T-cell (primary cell): ENCODE data around the gene GUCD1. TPM values are rescaled to one million over a fixed set of nuclear protein-coding genes. Genes with fewer than 3 reads are reported as not detected.
A peak's percentile ranks its signal among the peaks of the same experiment; 100 is the strongest.

ENCODE experiments used
- ATAC-seq, 4 experiments: fragments of 200-7000 bp in 3 of 4; fragments of 150-1000 bp in 1 of 4; cut with Tn5 transposase; replicated peaks in 1 of 4; 1 replicate in 3 of 4; 2 replicates in 1 of 4; pipeline ENCODE4 v1.10.0; 2021; ENCODE audit warnings: moderate library complexity in 3 of 4, mild to moderate bottlenecking in 2 of 4, moderate number of reproducible peaks in 1 of 4
- CTCF ChIA-PET, 2 donors: fragments of 300-600 bp; sonication (Branson Sonifier 250); formaldehyde crosslinking; loops; one replicate each; lab custom pipeline; 2022; ENCODE audit warnings: antibody characterized with exemption in 2 of 2; lab: Charles Lee
- POLR2A ChIA-PET, 2 donors: fragments of 300-600 bp; sonication (Branson Sonifier 250); formaldehyde crosslinking; loops; one replicate each; lab custom pipeline; 2022; ENCODE audit warnings: antibody characterized with exemption in 2 of 2; lab: Charles Lee
- DNase-seq, 35 experiments: peaks; one replicate each; pipeline versions ENCODE4 v3.0.0 to v3.0.0-alpha.2; 2013 to 2023
- H3K27ac ChIP-seq: one replicate; pipeline ENCODE4 v1.5.1; 2013; ENCODE audit warnings: low read length
- H3K27me3 ChIP-seq, 2 experiments: replicated peaks in 1 of 2; 1 replicate in 1 of 2; 2 replicates in 1 of 2; pipeline versions ENCODE4 v1.6.1 to v1.7.0; 2013; ENCODE audit warnings: low read length in 1 of 2, mixed read lengths in 1 of 2; ENCODE audit not compliant: control insufficient read depth in 2 of 2, insufficient read depth in 2 of 2; ENCODE audit errors: extremely low read depth in 1 of 2
- H3K36me3 ChIP-seq, 2 donors: 1 replicate in 1 of 2; 2 replicates in 1 of 2; pipeline versions ENCODE4 v1.6.1 to v1.7.0; 2013; ENCODE audit warnings: low read length in 1 of 2; ENCODE audit not compliant: control insufficient read depth in 2 of 2, insufficient read depth in 1 of 2; ENCODE audit errors: extremely low read depth in 1 of 2
- H3K4me1 ChIP-seq, 2 experiments: 1 replicate in 1 of 2; 2 replicates in 1 of 2; pipeline versions ENCODE4 v1.6.1 to v1.7.0; 2013; ENCODE audit warnings: low read length in 2 of 2, mixed read lengths in 1 of 2; ENCODE audit not compliant: insufficient read depth in 2 of 2, control insufficient read depth in 1 of 2; ENCODE audit errors: extremely low read depth in 1 of 2
- H3K4me3 ChIP-seq, 2 donors: 1 replicate in 1 of 2; 2 replicates in 1 of 2; pipeline versions ENCODE4 v1.5.1 to v1.7.0; 2013; ENCODE audit warnings: mild to moderate bottlenecking in 2 of 2, low read length in 1 of 2, moderate library complexity in 1 of 2; ENCODE audit not compliant: control insufficient read depth in 1 of 2; ENCODE audit errors: extremely low read depth in 1 of 2
- H3K9me3 ChIP-seq: 2 replicates; pipeline ENCODE4 v1.7.0; 2013
- H3K27ac Mint-ChIP-seq, 2 donors: one replicate each; pipeline ENCODE4 v1.8.0; 2020 to 2021; ENCODE audit warnings: mild to moderate bottlenecking in 2 of 2, mixed read lengths in 2 of 2
- H3K27me3 Mint-ChIP-seq, 2 donors: one replicate each; pipeline ENCODE4 v1.8.0; 2021 to 2022; ENCODE audit warnings: mixed read lengths in 2 of 2
- H3K36me3 Mint-ChIP-seq: one replicate; pipeline ENCODE4 v1.8.0; 2021; ENCODE audit warnings: mixed read lengths
- H3K4me1 Mint-ChIP-seq, 3 donors: one replicate each; pipeline ENCODE4 v1.8.0; 2020 to 2022; ENCODE audit warnings: mixed read lengths in 3 of 3, mild to moderate bottlenecking in 1 of 3
- H3K4me3 Mint-ChIP-seq, 3 donors: one replicate each; pipeline ENCODE4 v1.8.0; 2020 to 2022; ENCODE audit warnings: mild to moderate bottlenecking in 3 of 3, mixed read lengths in 3 of 3, moderate library complexity in 3 of 3
- H3K9me3 Mint-ChIP-seq, 3 donors: one replicate each; pipeline ENCODE4 v1.8.0; 2020 to 2022; ENCODE audit warnings: mixed read lengths in 3 of 3
- WGBS: methylation state at CpG from one replicate; pipeline ENCODE4 v1.1.5; 2013; ENCODE audit warnings: missing lambda C conversion rate; ENCODE audit not compliant: insufficient coverage; 5-methylcytosine and 5-hydroxymethylcytosine counted together
- total RNA-seq, 35 experiments: library from RNA in 6 of 35; stranded (reverse) in 6 of 35; fragments of 120-200 nt in 1 of 35; gene quantifications; one replicate each; pipeline versions ENCODE4 v1.2.1 to v1.2.4 and lab custom pipeline; 2013 to 2026

The GUCD1 gene
- total RNA-seq, 5 donors from 2014 or later (not counting 1 experiment from before 2014, with no cell fraction given), result 51.2 to 81.8 (median 73.0) TPM

DNA sequence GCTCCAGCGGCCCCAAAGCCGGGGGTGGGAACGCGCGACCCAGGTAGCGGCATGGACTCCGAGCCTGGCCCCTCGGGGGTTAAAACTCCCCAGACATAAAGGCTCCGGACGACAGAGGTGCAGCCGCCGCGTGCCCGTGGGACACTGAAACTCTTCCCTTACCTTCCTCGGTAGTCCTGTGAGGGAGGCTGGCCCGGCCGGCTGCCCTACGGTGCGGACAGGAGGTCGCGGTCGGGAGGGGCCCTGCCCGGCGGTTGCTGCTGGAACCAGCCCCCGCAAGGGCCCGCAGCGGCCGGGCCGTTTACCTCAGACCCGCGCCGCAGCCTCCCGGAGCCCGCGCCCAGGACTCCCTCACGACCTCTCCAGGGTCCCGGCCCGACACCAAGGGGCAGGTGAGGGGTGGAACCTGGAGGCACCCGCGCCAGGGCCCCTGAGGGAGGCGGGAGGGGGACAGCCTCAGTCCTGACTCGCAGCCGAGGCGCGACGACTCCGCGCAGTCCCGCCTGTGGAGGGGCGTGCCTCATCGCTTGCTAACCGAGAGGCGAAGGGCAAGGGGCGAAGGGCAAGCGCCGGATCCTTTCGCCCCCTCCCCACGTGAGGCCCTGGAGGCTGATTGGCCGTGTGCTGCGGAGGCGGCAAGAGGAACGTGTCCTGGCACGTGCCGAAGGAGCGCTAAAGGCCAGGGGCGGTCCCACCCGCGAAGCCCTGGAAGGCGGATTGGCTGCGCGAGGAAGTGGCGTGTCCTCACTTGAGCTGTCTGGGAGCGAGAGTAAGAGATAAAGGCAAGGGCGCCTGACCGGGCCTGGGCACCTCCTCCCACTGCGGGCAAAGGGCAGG, 60.2 kb downstream of the GUCD1 start, which contains the start of gene UPB1:
UPB1 (plus strand) TSS at position 805 of the 837 bp plus-strand sequence. CDS start 72 bp downstream, outside the sequence.
- no peak for ATAC-seq
- Mint-ChIP-seq H3K27me3 (peaks cover 6 to 30% of the 10 kb centered on the region in 2 donors), H3K4me1 (peaks cover 12 to 14% (median 13%) of the 10 kb centered on the region in 3 donors), H3K4me3 (no peak within 1 kb of the TSS), H3K36me3 (no peaks in the 10 kb centered on the region), H3K27ac (no peak within 1 kb of the TSS), H3K9me3 (no peaks in the 10 kb centered on the region)
- no peaks in the 10 kb centered on the region for H3K36me3 ChIP-seq
- no peak within 1 kb of the TSS for H3K27ac ChIP-seq
- no peaks in the 10 kb centered on the region for H3K9me3 ChIP-seq
- peaks cover 4 to 26% of the 10 kb centered on the region in 2 experiments for H3K27me3 ChIP-seq
- H3K4me1 ChIP-seq, result peaks cover 0 to 5% of the 10 kb centered on the region in 2 experiments
- DNase-seq, result no peak
- peak within 1 kb of the TSS in 1 of 2 donors; percentile 15 for H3K4me3 ChIP-seq
- WGBS, result 50% methylated on average over 69 of the region's 76 CpGs
- ChIA-PET POLR2A (no interaction called here), CTCF (no interaction called here)

DNA sequence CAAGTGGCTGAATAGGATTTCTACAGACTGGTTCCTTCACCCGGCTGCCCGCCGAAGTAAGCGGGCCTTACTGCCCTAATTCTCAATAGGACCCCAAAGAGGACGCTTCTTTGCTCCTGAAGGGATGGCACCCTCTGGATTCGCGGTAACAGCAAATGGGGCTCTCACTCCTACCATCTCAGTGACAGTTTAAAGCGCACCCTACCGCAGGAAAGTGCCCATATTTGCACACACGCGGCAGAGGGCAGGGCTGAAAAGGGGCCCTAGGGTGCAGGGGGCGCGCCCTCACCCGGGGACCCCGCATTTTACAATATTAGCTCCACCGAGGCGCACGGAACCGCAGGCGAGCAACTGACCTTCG, 60.8 kb downstream of the GUCD1 start:
- no peak for ATAC-seq
- peaks cover 6 to 30% of the 10 kb centered on the region in 2 donors for H3K27me3 Mint-ChIP-seq
- CTCF ChIA-PET, result no interaction called here

DNA sequence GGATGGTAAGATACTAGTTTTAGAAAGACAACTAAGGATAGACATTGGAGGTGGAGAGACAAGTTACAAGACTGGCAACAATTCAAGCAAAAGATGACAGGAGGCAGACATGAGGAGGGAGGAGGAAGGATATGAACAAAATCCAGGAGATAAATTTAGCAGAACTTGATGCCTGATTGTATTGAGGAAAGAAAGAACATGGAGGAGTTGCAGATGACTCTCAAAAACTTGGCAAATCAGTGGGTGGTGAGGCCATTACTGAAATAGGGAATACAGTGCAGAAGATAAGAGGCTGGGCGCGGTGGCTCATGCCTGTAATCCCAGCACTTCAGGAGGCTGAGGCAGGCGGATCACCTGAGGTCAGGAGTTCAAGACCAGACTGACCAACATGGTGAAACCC, 62.5 kb downstream of the GUCD1 start:
- Mint-ChIP-seq H3K36me3 (no peaks in the 10 kb centered on the region), H3K27me3 (peaks cover 6 to 30% of the 10 kb centered on the region in 2 donors), H3K9me3 (no peaks in the 10 kb centered on the region), H3K4me1 (peaks cover under 1 to 2% (median 2%) of the 10 kb centered on the region in 3 donors), H3K27ac (no peak overlapping the region), H3K4me3 (no peak overlapping the region)
- ATAC-seq, result no peak
- CTCF ChIA-PET, result no interaction called here
- Histone ChIP-seq H3K36me3 (no peaks in the 10 kb centered on the region), H3K4me3 (no peak overlapping the region), H3K27me3 (peaks cover 4 to 26% of the 10 kb centered on the region in 2 experiments), H3K27ac (no peak overlapping the region), H3K9me3 (no peaks in the 10 kb centered on the region), H3K4me1 (no peaks in the 10 kb centered on the region)
- WGBS, result no CpG with 5 or more reads among the region's 3 CpGs
- DNase-seq, result no peak
- POLR2A ChIA-PET, result no interaction called here

More for the DNA sequence above, 60.8 kb downstream of the GUCD1 start:
- peaks cover 4 to 26% of the 10 kb centered on the region in 2 experiments for H3K27me3 ChIP-seq
- no peak for DNase-seq
- POLR2A ChIA-PET, result no interaction called here
- Mint-ChIP-seq H3K9me3 (no peaks in the 10 kb centered on the region), H3K4me3 (no peak overlapping the region), H3K4me1 (peaks cover 12 to 14% (median 13%) of the 10 kb centered on the region in 3 donors), H3K36me3 (no peaks in the 10 kb centered on the region), H3K27ac (no peak overlapping the region)
- no peaks in the 10 kb centered on the region for H3K36me3 ChIP-seq
- 77% methylated on average over 19 of the region's 21 CpGs for WGBS
- no peak overlapping the region for H3K27ac ChIP-seq
- no peaks in the 10 kb centered on the region for H3K9me3 ChIP-seq
- H3K4me3 ChIP-seq, result no peak overlapping the region
- H3K4me1 ChIP-seq, result peaks cover 0 to 5% of the 10 kb centered on the region in 2 experiments

Other genes with a start within 250 kb of the GUCD1 start
- 10 to 100 TPM; 29.1 to 35.1 (median 30.1) TPM for gene ADORA2A, start 127.5 kb downstream of the GUCD1 start, total RNA-seq
- gene UPB1, start 59.8 kb downstream of the GUCD1 start, total RNA-seq, result 1 to 10 TPM in 4 of 5 donors, under 1 TPM in 1; 0.72 to 4.1 (median 1.8) TPM
- gene SNRPD3, start 861 bp upstream of the GUCD1 start, total RNA-seq, result 10 to 100 TPM; 36.5 to 80.2 (median 68.7) TPM
- under 1 TPM in 3 of 5 donors, not detected in 2; 0.47 to 0.72 (median 0.54) TPM for gene LRRC75B, start 37.9 kb upstream of the GUCD1 start, total RNA-seq
- gene GGT1, start 48.1 kb upstream of the GUCD1 start, total RNA-seq, result 10 to 100 TPM; 11.8 to 30.6 (median 19.8) TPM
- gene PIWIL3, start 219.6 kb upstream of the GUCD1 start, total RNA-seq, result not detected